ENCODE results near the gene NUP205.
"Not testable (repeated sequence)": the region's sequence is repeated elsewhere in the genome, so short reads cannot be mapped to it uniquely, and the experiment has no call there.

The NUP205 gene

DNA sequence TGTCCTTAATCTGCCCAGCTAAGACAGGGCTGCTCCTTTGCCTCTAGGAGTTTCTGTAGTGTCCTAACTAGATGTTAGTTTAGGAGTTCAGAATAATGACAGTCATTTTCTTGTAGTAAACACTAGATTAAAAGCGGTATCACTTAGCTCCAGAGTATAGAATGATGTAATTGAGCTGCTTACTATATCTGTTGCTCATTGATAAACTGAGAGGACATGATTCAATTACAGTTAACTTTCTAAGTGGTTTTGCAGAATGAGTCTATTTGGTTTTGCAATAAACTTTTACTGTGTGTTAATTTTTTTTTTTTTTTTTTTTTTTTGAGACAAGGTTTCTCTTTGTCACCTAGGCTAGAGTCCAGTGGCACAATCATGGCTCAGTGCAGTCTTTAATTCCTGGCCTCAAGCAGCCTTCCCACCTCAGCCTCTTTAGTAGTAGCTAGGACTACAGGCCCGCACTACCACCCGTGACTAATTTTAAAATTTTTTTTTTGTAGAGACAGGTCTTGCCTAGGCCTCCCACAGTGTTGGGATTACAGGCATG, 106.4 kb downstream of the NUP205 start:
- DNase-seq (ENCODE audit: extremely low read depth in 1 of 2, low read depth in 1 of 2): no peak

DNA sequence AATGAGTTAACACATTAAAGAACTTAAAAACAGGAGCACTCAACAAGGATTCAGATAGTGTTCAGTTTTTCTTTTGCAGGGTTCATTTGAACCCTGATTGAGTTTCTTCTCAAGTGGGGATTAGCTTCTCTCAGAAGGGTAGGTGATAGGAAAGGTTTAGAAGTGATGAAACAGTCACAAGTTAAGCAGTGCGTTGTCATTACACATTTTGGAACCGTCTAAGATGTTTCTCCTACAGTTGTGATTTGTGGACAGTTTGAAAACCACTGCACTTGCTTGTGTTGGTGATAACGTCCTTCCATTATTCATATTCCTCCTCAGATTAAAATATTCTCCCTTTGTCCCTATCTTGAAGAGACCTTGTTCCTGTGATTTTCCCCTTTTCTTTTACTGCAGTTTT, 107.3 kb downstream of the NUP205 start:
- no peak for DNase-seq (ENCODE audit: extremely low read depth in 1 of 2, low read depth in 1 of 2)

DNA sequence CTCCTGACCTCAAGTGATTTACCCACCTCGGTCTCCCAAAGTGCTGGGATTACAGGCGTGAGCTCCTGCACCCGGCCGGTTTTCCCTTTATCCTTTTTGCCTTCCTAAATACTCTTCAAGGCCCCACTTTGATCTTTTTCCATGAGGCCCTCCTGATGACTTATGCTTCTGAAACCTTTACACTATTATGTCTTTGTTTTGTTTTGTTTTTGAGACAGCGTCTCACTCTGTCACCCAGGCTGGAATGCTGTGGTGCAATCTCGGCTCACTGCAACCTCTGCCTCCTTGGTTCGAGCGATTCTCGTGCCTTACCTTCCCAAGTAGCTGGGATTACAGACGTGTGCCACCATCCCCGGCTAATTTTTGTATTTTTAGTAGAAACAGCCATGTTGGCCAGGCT, 108.4 kb downstream of the NUP205 start:
- DNase-seq (ENCODE audit: extremely low read depth in 1 of 2, low read depth in 1 of 2): no peak

DNA sequence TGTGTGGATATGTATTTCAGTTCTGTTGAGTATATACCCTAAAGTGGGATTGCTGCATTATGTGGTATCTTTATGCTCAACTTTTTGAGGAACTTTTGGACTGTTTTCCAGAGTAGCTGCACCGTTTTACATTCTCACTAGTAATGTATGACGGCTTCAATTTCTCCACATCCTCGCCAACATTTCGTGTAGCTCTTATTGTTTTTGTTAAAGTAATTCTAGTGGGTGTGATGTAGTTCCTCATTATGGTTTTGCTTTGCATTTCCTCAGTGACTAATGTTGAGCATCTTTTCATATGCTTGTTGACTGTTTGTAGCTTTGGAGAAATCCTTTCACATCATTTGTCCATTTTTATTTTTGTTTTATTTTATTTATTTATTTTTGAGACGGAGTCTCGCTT, 109.1 kb downstream of the NUP205 start:
- no peak for DNase-seq (ENCODE audit: extremely low read depth in 1 of 2, low read depth in 1 of 2)

DNA sequence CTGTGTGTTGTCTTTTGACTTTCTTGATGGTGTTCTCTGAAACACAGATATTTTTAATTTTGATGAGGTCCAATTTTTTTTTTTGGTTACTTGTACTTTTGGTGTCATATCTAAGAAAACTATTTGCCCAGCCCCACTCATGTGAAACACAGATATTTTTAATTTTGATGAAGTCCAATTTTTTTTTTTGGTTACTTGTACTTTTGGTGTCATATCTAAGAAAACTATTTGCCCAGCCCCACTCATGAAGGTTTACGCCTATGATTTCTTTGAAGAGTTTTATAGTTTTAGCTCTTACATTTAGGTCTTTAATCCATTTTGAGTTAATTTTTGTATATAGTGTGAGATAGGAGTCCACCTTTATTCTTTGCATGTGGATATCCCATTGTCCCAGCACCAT, 109.9 kb downstream of the NUP205 start:
- not testable (repeated sequence) for DNase-seq (ENCODE audit: extremely low read depth in 1 of 2, low read depth in 1 of 2)

DNA sequence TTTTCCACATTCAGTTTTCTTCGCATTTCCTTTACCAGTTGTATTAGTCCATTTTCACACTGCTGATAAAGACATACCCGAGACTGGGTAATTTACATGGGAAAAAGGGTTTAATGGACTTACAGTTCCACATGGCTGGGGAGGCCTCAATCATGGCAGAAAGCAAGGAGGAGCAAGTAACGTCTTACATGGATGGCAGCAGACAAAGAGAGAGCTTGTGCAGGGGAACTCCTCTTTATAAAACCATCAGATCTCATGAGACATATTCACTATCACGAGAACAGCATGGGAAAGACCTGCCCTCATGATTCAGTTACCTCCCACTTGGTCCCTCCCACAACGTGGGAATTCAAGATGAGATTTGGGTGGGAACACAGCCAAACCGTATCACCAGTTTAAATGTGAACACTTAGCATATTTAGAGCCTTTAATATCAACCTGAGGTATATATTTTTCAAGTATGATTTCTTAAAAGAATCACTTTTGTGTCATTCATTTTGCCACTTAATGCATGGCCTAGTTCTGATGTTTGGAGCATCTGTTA, 111.2 kb downstream of the NUP205 start:
- DNase-seq (ENCODE audit: extremely low read depth in 1 of 2, low read depth in 1 of 2): not testable (repeated sequence)

DNA sequence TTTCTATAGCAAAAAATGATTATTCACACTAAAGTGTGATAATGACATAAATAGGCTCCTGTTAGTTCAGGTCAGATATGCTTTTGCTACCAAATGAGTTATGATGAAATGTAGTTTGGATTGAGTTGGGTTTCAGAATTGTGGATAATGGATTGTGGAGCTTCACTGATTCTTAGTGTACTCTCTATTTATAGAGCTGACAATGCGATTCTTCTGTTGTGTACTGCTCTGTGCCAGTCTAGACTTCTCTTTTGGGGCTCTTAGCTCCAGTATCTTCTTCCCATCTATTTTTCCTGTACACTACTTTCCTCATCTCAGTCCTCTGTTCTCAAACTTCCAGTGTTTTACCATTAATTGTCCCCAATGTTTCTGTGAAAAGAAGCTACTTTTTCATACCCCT, 112.1 kb downstream of the NUP205 start:
- DNase-seq (ENCODE audit: extremely low read depth in 1 of 2, low read depth in 1 of 2): no peak

DNA sequence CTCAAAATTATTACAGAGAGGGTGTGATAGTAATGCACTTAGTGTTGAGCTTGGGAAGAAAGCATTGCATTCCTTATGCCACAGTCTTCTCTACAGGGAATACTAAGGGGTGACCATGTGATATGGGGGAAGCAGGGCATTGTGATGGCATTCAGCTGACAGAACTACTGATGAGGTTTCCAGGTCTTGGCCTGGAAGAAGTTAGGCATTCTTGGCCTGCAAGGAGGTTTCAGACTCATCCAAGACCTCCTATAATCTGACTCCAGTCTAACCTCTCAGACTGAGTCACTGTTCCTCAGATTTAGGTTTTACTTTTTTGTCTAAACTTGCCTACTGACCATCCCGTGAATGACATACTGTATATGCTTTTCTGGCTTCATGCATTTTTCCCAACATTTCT, 112.5 kb downstream of the NUP205 start:
- DNase-seq (ENCODE audit: extremely low read depth in 1 of 2, low read depth in 1 of 2): no peak

DNA sequence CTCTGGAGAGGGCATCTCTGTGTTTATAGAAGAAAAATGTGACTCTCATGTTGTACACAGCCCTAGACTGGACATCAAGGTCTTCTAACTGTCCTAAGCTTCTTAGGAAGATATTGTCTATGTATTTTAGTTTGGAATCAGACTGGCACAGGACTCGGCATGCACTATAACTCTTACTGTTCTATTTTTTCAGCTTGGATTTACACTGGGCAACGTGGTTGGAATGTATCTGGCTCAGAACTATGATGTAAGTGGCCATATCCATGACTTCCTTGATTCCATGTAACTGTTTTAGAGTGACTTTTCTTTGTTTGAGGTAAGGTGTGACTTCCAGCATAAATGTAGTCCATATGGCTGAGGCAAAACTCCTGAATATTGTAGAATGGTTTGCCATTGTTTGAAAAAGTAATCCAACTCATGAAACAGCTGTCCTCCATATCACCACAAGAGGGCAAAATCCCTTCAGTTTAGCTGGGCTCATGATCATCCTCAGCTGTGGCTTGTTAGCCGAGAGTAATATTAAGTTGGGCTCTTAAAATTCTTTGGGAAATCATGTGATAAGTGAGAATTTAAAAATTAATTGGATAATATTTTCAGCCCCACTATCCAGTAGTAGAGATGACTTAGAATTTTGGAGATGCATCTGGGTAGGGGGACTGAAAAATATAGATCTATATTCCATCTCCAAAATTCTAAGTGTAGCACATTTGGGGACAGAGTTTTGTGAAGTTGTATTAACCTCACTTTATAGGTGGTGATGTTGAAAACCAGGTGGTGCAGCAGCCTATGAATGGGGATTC, 115.0 kb downstream of the NUP205 start:
- no peak for DNase-seq (ENCODE audit: extremely low read depth in 1 of 2, low read depth in 1 of 2)

DNA sequence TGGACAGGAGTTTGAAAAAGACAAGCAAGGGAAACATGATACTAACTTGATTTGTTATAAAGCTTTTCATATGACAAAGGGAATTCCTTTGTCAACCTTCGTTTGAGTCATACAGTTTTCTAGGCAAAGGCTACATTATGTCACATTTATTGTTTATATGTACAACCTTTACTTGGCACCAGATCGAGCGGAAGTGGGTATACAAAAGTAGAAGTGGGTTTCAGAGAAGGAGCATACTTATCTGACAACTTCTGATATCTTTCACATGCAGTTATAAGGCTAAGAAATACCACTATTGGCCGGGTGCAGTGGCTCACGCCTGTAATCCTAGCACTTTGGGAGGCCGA, 115.6 kb downstream of the NUP205 start:
- no peak for DNase-seq (ENCODE audit: extremely low read depth in 1 of 2, low read depth in 1 of 2)

DNA sequence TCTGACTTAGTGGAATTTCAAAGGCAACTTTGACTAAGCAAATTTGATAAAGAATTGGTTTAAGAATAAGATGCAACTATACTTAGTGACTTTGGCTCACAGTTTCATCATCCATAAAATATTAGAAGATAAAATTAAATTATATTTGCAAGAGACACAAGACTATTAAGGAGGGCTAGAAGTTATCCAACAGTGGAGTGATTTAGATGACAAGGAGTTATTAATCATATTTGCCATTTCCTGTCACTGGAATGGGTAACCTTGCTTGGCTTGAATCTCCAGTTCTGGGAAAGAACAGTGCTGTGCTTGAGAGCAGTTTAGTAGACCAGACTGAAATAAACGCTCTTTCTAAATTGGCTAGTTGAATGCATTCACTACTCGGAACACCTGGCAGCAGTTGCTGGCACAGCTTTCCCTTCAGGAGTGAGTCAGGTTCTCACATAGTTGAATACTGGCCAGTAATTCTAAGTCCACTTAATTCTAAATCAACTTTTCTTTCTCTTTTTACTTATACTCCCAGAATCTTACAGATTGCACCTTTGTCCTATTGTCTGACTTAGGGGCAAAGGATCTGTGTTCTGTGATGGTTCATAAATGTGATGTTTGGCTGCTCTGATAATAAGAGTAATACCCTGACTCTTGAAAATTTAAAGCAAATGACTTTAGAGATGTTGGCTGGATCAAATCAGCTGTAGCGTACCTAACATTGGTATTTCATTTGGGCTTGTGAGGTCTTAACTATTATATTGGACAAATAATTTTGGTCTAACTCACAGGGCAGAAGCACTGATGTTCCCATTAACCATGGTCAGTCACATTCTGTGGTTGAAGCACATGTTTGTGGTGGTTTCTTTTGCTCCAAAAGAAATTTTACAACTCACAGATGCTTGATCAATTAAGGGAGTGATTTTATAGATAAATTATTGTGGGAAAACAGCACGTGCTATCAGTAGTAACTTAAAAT, 121.2 kb downstream of the NUP205 start:
- no peak for DNase-seq (ENCODE audit: extremely low read depth in 1 of 2, low read depth in 1 of 2)

DNA sequence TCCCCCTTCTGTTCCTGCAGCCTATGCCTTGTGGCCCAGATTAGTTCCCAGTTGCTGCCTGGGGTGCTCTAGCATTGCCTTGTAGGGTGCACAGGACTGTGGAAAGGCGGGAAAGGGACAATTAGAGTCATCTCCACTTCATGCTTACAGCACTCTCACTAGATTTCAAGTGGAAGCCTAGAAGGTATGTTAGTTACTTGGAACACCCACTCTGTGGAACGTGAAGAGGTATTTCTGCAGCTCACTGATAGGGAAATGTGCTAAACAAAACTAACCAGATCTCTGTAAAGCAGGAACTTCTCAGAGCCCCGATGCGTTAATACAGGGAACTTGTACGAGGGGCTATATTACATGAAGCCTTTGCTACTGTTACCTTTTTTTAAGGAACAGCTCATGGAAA, 124.0 kb downstream of the NUP205 start:
- DNase-seq (ENCODE audit: extremely low read depth in 1 of 2, low read depth in 1 of 2): no peak

DNA sequence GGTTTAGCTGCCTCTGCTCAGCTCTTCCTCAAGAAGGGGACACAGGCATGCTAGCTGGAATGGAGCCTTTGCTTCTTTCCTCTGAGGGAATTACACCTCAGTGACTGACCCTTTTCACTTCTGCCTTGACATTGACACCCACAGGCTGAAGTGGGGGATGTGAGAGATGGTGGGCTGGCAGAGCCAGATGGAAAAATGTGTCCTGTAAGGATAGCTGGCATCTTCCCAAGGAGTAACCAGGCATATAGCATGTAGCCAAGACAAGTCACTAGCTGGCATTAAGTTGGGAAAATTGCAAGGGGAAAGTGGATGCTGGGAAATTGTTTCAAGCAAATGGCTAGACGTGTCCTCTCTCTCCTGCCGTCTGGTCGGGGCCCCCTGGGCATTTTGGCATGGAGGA, 124.5 kb downstream of the NUP205 start:
- DNase-seq (ENCODE audit: extremely low read depth in 1 of 2, low read depth in 1 of 2): no peak

DNA sequence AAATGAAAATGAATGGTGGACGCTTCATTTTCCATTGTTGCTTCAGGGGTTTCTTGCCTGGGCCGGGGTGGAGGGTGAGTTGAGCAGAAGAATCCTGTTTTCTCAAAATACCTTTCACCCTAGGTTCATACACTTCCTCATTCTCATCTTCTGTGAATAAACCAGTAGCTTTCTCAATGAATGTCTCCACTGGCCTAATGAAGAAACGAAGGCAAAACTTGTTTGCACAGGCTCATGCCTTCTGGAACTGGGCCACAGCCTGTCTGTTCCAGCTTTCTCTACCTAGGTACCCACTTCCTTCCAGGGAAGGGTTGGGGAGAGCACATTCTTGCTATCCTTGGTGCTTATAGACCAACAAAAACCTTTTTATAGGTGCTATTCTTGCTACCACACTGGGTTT, 125.9 kb downstream of the NUP205 start:
- no peak for DNase-seq (ENCODE audit: extremely low read depth in 1 of 2, low read depth in 1 of 2)

DNA sequence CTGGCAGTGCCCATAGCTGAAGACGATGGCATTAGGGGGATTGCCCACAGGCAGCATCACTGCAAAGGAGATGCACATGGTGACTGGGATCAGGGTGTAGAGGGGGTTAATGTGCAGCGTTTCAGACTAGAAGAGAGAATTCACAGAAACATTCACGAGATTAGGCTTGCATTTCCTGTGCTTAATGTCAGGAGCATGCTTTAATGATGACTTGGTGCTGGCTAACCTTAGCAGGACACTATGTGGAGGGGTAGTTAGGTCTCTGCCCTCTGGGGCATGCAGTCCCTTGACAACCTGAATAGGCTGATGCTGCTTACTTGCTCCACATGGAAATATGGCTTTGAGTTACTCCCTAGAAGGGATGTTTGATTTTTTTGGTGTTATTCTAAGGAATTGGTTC, 126.4 kb downstream of the NUP205 start:
- no peak for DNase-seq (ENCODE audit: extremely low read depth in 1 of 2, low read depth in 1 of 2)

DNA sequence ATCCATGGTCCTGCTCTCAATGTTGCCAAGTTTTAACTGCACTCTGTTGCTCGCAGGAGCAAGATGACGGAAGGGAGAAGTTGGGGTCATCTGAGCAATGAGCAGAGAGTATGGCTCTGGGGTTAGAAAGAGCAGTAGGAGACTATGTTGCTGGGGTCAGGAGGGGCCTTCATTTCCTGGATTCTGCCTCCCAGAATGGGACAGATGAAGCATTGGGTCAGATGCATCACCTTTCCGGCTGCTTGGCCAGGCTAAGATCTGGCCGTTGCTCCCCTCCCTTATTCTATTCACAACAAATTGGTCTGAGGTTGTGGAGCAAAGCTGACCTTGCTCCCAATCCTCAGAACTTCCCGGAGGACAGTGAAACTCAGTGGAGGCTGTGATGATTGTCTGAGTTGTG, 127.0 kb downstream of the NUP205 start:
- no peak for DNase-seq (ENCODE audit: extremely low read depth in 1 of 2, low read depth in 1 of 2)

DNA sequence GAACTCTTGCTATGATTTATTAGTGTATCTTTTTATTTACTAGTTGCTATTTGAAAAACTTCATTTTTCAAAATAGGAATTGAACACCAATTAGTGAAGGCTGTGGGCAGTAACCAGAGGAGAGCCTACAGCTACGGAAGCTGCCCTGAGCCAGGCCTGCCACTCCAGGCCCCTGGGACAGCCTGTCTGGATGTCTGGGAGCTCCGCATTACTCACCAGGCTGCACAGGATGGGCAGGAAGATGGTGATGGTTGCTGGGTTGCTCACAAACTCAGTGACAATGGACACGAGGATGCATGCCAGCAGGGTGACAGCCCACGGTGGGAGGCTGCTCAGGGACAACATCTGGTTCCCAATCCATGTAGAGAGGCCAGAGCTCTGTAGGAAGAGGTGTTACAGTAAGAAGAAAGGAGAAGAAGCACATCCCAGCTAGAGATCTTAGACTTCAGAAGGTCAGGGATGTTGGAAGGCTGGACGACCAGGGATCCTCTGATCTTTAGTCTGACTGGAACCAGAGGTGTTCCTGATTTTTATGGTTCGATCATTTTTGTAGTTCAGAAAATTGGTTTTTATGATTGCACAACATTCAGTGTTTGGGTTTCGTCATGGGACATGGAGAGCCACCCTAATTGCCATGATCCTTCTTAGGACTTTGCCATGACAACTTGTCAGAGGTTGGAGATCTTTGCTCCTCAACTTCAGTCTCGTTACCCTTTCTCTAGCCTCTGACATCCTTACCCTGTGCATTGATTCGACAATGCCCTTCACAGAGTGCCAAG, 127.8 kb downstream of the NUP205 start:
- no peak for DNase-seq (ENCODE audit: extremely low read depth in 1 of 2, low read depth in 1 of 2)

DNA sequence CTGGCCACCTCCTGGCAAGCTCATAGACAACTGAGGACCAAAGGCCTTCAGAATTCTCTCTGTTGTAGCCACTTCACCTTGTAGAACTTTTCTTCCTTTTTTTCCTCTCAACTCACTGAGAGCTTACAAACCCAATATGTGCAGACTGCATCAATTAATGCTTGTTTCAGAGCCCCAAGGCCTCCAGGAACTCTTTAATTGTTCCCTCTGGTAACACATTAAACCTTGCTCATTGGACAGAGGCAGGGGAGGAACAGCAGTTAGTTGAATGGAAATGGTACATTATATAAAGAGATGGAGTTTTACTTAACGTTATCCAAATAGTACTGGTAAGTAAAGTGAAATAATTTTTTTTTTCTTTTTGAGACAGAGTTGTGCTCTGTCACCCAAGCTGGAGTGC, 129.7 kb downstream of the NUP205 start:
- DNase-seq (ENCODE audit: extremely low read depth in 1 of 2, low read depth in 1 of 2): no peak

DNA sequence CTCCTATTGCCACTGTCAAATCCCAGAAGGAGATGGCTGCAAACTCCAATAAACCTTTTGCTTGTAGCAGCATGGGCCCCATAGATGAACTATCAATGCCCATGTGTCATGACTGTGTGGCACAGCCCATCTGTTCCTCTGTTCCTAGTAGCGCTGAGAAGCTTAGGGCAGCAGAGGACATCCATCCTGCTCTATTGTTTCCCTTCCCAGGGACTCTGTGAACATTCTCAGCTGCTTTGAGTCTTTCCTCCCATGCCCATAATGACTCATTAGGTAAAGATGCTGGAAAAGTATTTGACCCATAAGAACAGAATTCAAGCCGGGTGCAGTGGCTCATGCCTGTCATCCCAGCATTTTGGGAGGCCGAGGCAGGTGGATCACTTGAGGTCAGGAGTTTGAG, 132.8 kb downstream of the NUP205 start:
- DNase-seq (ENCODE audit: extremely low read depth in 1 of 2, low read depth in 1 of 2): no peak

DNA sequence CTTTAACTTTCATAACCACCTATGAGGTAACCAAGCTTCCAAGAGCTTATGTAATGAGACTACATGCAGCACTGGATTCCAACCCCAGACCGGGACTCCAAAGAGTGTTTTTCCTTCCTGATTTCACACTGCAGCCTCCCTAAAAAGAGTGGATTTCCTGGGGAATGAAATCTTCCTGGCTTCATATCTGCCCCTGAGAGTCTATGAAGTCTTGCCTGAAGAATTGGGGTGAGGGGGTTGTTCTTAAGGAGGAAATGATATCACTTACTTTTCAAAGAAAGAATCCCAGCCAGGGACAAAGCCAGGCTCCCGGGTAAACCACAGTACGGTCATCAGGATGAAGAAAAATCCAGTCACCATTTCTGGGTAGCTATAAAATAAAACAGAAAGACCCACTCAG, 134.3 kb downstream of the NUP205 start:
- no peak for DNase-seq (ENCODE audit: extremely low read depth in 1 of 2, low read depth in 1 of 2)

DNA sequence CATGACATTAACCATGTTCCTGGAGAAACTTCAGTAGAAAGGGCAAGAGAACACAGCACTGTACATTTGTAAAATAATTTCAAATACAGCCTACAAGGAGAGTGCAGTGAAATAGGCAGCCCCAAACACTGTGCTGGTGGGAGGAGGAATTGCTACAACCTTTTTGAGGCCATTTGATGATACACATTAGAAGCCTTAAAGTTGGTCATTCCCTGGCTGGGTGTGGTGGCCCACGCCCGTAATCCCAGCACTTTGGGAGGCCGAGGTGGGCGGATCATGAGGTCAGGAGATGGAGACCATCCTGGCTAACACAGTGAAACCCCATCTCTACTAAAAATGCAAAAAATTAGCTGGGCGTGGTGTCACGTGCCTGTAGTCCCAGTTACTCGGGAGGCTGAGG, 134.9 kb downstream of the NUP205 start:
- not testable (repeated sequence) for DNase-seq (ENCODE audit: extremely low read depth in 1 of 2, low read depth in 1 of 2)

Data from stimulated activated CD8-positive, alpha-beta memory T cell treated with anti-CD3 and anti-CD28 coated beads, Interleukin-7, amount 100 ng/mL, for 48 hours (primary cell).